HCT116 (cell line): Measurements from ENCODE around the gene TSPAN5. TPM values are rescaled to one million over a fixed set of nuclear protein-coding genes. Genes with fewer than 3 reads are reported as not detected.

ENCODE experiments used
- ATAC-seq: fragments of 200-7000 bp; cut with Tn5 transposase; 2 replicates; pipeline ENCODE4 v1.9.1; 2020; ENCODE audit warnings: mild to moderate bottlenecking, moderate library complexity
- BruUV-seq: library from RNA; stranded (reverse); fragments of 400-500 nt; replicated peaks from 2 replicates; lab custom pipeline; 2021; lab: Mats Ljungman, UMichigan
- CTCF ChIA-PET: fragments of 300-600 bp; sonication (Branson Sonifier 250); formaldehyde crosslinking; loops from one replicate; lab custom pipeline; 2021; ENCODE audit warnings: antibody characterized with exemption; lab: Charles Lee
- POLR2A ChIA-PET: fragments of 300-600, 350-600 bp; sonication (Branson Sonifier 250); formaldehyde crosslinking; loops from one replicate; lab custom pipeline; 2021; ENCODE audit warnings: antibody characterized with exemption; lab: Charles Lee
- RAD21 ChIA-PET, 2 experiments: fragments of 300-600 bp; sonication (Branson Sonifier 250); formaldehyde crosslinking; loops; one replicate each; lab custom pipeline; 2023; ENCODE audit warnings: low total read pairs in 2 of 2; ENCODE audit not compliant: uncharacterized antibody in 2 of 2, unreplicated experiment in 2 of 2, low non-redundant PET in 1 of 2; lab: Charles Lee
- DNase-seq: peaks from one replicate; pipeline ENCODE4 v3.0.0-alpha.2; 2010; ENCODE audit warnings: low read depth, low spot score
- H2AFZ ChIP-seq: fragments of 200-600 bp; shearing (Covaris generic), sonication (generic); 2 replicates; pipeline ENCODE4 v1.6.1; 2017; ENCODE audit warnings: low read depth, mixed run types, mixed read lengths, antibody characterized with exemption, low read length; ENCODE audit not compliant: poor library complexity, severe bottlenecking
- H3K27ac ChIP-seq: 2 replicates; pipeline ENCODE4 v1.5.1; 2012; ENCODE audit warnings: low read depth, low read length
- H3K27me3 ChIP-seq: fragments of 200-600 bp; sonication (generic); 2 replicates; pipeline ENCODE4 v1.6.1; 2016; ENCODE audit warnings: mixed run types, low read length, mixed read lengths; ENCODE audit not compliant: insufficient read depth
- H3K36me3 ChIP-seq, 2 experiments: fragments of 200-500 bp in 1 of 2; fragments of 200-600 bp in 1 of 2; sonication (Bioruptor generic) in 1 of 2; sonication (generic) in 1 of 2; 2 replicates each; pipeline versions ENCODE4 v1.5.1 to v1.6.1; 2014 to 2016; ENCODE audit warnings: low read length in 2 of 2, inconsistent platforms in 1 of 2, mixed read lengths in 1 of 2, mixed run types in 1 of 2; ENCODE audit not compliant: insufficient read depth in 2 of 2, control insufficient read depth in 1 of 2
- H3K4me1 ChIP-seq, 2 experiments: fragments of 200-600 bp in 1 of 2; sonication (generic) in 1 of 2; 2 replicates each; pipeline versions ENCODE4 v1.5.1 to v1.6.1; 2012 to 2017; ENCODE audit warnings: low read length in 2 of 2, inconsistent platforms in 1 of 2, mild to moderate bottlenecking in 1 of 2, mixed read lengths in 1 of 2, mixed run types in 1 of 2, moderate library complexity in 1 of 2; ENCODE audit not compliant: insufficient read depth in 2 of 2, control insufficient read depth in 1 of 2
- H3K4me2 ChIP-seq: fragments of 200-600 bp; sonication (generic); 2 replicates; pipeline ENCODE4 v1.6.1; 2017; ENCODE audit warnings: mixed run types, low read length, mixed read lengths
- H3K4me3 ChIP-seq, 2 experiments: fragments of 200-600 bp in 1 of 2; sonication (generic) in 1 of 2; replicated peaks in 1 of 2; 2 replicates each; pipeline ENCODE4 v1.5.1; 2011 to 2016; ENCODE audit warnings: low read length in 2 of 2, control low read depth in 1 of 2, low read depth in 1 of 2, mild to moderate bottlenecking in 1 of 2, mixed read lengths in 1 of 2, mixed run types in 1 of 2
- H3K79me2 ChIP-seq: fragments of 200-600 bp; sonication (generic); 2 replicates; pipeline ENCODE4 v1.6.1; 2017; ENCODE audit warnings: mild to moderate bottlenecking, mixed run types, low read length, moderate library complexity, mixed read lengths; ENCODE audit not compliant: insufficient read depth
- H3K9ac ChIP-seq: fragments of 200-600 bp; sonication (generic); 2 replicates; pipeline ENCODE4 v1.6.1; 2016; ENCODE audit warnings: low read length, mixed read lengths
- H3K9me2 ChIP-seq: fragments of 200-600 bp; sonication (generic), shearing (Covaris generic); 2 replicates; pipeline ENCODE4 v1.6.1; 2017; ENCODE audit warnings: mixed run types, mild to moderate bottlenecking, moderate library complexity; ENCODE audit not compliant: insufficient read depth
- H3K9me3 ChIP-seq, 2 experiments: fragments of 200-500 bp in 1 of 2; fragments of 200-600 bp in 1 of 2; sonication (Bioruptor generic) in 1 of 2; sonication (generic) in 1 of 2; 2 replicates each; pipeline ENCODE4 v1.6.1; 2014 to 2017; ENCODE audit warnings: low read length in 2 of 2, mixed read lengths in 2 of 2, inconsistent platforms in 1 of 2, low read depth in 1 of 2, mild to moderate bottlenecking in 1 of 2, mixed run types in 1 of 2, moderate library complexity in 1 of 2; ENCODE audit not compliant: control insufficient read depth in 1 of 2, insufficient read depth in 1 of 2
- H4K20me1 ChIP-seq: fragments of 200-600 bp; sonication (generic), shearing (Covaris generic); 2 replicates; pipeline ENCODE4 v1.6.1; 2017; ENCODE audit warnings: mixed run types, mild to moderate bottlenecking, moderate library complexity; ENCODE audit not compliant: insufficient read depth
- CBX3 ChIP-seq: IDR thresholded peaks from 2 replicates; pipeline ENCODE4 v1.6.1; 2012; ENCODE audit warnings: low read depth
- CTCF ChIP-seq, 3 experiments: fragments of 200-600 bp in 1 of 3; sonication (generic) in 1 of 3; IDR thresholded peaks in 2 of 3; conservative IDR thresholded peaks in 1 of 3; 2 replicates each; pipeline ENCODE4 v1.5.1; 2012 to 2017; ENCODE audit warnings: low read depth in 2 of 3, low read length in 2 of 3, antibody characterized with exemption in 1 of 3, borderline replicate concordance in 1 of 3, control low read depth in 1 of 3, mild to moderate bottlenecking in 1 of 3, mixed read lengths in 1 of 3, mixed run types in 1 of 3, moderate library complexity in 1 of 3; ENCODE audit not compliant: insufficient read depth in 1 of 3
- EGR1 ChIP-seq: IDR thresholded peaks from 2 replicates; pipeline ENCODE4 v1.6.1; 2012; ENCODE audit warnings: low read depth
- ELF1 ChIP-seq: IDR thresholded peaks from 2 replicates; pipeline ENCODE4 v1.6.1; 2012; ENCODE audit warnings: low read depth, borderline replicate concordance
- EZH2 ChIP-seq: fragments of 200-600 bp; sonication (generic); IDR thresholded peaks from 2 replicates; pipeline ENCODE4 v1.6.1; 2017; ENCODE audit warnings: antibody characterized with exemption, mixed run types
- EZH2phosphoT487 ChIP-seq: fragments of 200-600 bp; IDR thresholded peaks from 2 replicates; pipeline ENCODE4 v1.6.1; 2018; ENCODE audit warnings: antibody characterized with exemption, borderline replicate concordance
- FOSL1 ChIP-seq: IDR thresholded peaks from 2 replicates; pipeline ENCODE4 v1.6.1; 2012; ENCODE audit warnings: low read depth
- JUND ChIP-seq: IDR thresholded peaks from 2 replicates; pipeline ENCODE4 v1.6.1; 2012
- MAX ChIP-seq: IDR thresholded peaks from 2 replicates; pipeline ENCODE4 v1.6.1; 2012
- POLR2A ChIP-seq: IDR thresholded peaks from 2 replicates; pipeline ENCODE4 v1.7.0; 2011; ENCODE audit warnings: borderline replicate concordance; ENCODE audit not compliant: insufficient read depth, insufficient read length; ENCODE audit errors: extremely low read depth
- REST ChIP-seq: IDR thresholded peaks from 2 replicates; pipeline ENCODE4 v1.6.1; 2012; ENCODE audit warnings: low read depth
- SP1 ChIP-seq: IDR thresholded peaks from 2 replicates; pipeline ENCODE4 v1.6.1; 2012; ENCODE audit warnings: low read depth
- YY1 ChIP-seq: IDR thresholded peaks from 2 replicates; pipeline ENCODE4 v1.6.1; 2011; ENCODE audit warnings: low read length, low read depth, moderate library complexity, mild to moderate bottlenecking; ENCODE audit not compliant: insufficient replicate concordance; ENCODE audit errors: extremely low read depth
- ZBTB33 ChIP-seq: IDR thresholded peaks from 2 replicates; pipeline ENCODE4 v1.6.1; 2011; ENCODE audit warnings: mild to moderate bottlenecking, low read length, moderate library complexity; ENCODE audit not compliant: insufficient replicate concordance; ENCODE audit errors: extremely low read depth
- ZNF274 ChIP-seq: fragments of 200-500 bp; sonication (Bioruptor generic); IDR thresholded peaks from 2 replicates; pipeline ENCODE4 v1.6.1; 2014; ENCODE audit warnings: mild to moderate bottlenecking, low read depth, low read length, inconsistent platforms
- intact Hi-C: fragments of 100-400 bp; cut with micrococcal nuclease; formaldehyde crosslinking; loops from 2 replicates; pipeline ENCODE4 v1.10.0; 2022
- total RNA-seq: library from RNA; stranded (reverse); gene quantifications from one replicate; pipeline ENCODE4 v1.2.1, GENCODE V29; 2021; ENCODE audit not compliant: unreplicated experiment

The TSPAN5 gene
- total RNA-seq, 1 experiment from 2014 or later = 56.8 TPM

GRCh38 chr4:98646422-98646821 is 12.0 kb downstream of the TSPAN5 start:
- POLR2A ChIA-PET = no interaction called here
- BruUV-seq = no TSS peak
- no peak for ATAC-seq
- no peak for TF ChIP-seq YY1
- no peak for TF ChIP-seq EGR1
- TF ChIP-seq POLR2A = no peak
- no peak for TF ChIP-seq MAX
- no peak for TF ChIP-seq CBX3
- TF ChIP-seq CTCF (IDR thresholded peaks at IDR 0.05 in 2 of 3, conservative IDR thresholded peaks at IDR 0.05 in 1 of 3; ENCODE audit: borderline replicate concordance in 1 of 3, insufficient read depth in 1 of 3, low read depth in 2 of 3, low read length in 2 of 3) = no peak
- no peak for TF ChIP-seq ZNF274
- TF ChIP-seq REST = no peak
- TF ChIP-seq SP1 = no peak
- no peak for TF ChIP-seq EZH2phosphoT487
- TF ChIP-seq ZBTB33 = no peak
- no peak for TF ChIP-seq FOSL1
- no peak for TF ChIP-seq EZH2
- no peak for TF ChIP-seq JUND
- TF ChIP-seq ELF1 = no peak
- TF ChIP-seq, all 23 proteins: peak for 0
- Histone ChIP-seq H3K4me2 (no peak overlapping the region), H3K4me1 (peaks cover 19 to 66% of the 10 kb centered on the region in 2 experiments), H3K9me3 (no peaks in the 10 kb centered on the region), H3K27me3 (no peaks in the 10 kb centered on the region), H2AFZ (no peak overlapping the region), H3K36me3 (no peaks in the 10 kb centered on the region), H3K4me3 (no peak overlapping the region), H3K9ac (no peak overlapping the region), H3K79me2 (peaks cover 100% of the 10 kb centered on the region), H3K27ac (no peak overlapping the region), H3K9me2 (no peaks in the 10 kb centered on the region), H4K20me1 (no peaks in the 10 kb centered on the region)
- intact Hi-C loops = no loop called here
- DNase-seq = no peak
- ChIA-PET RAD21 (no interaction called here), CTCF (no interaction called here)
